ENCODE data around the gene EPB41L2.

- TF ChIP-seq CTCF (IDR thresholded peaks at IDR 0.05) = no peak
- no peak for TF ChIP-seq POLR2A (IDR thresholded peaks at IDR 0.05)
Observed at GRCh38 chr6:131063764-131064272, 773 bp upstream of the EPB41L2 start.

Data from body of pancreas (tissue), 4 donors.